ENCODE data around the gene KCNK4.

Gene KCNK4

GRCh38 chr11:64317961-64318765 lies 27.1 kb downstream of the KCNK4 start, which contains the start of gene PRDX5:
Gene PRDX5 (plus strand): TSS chr11:64318121. CDS start chr11:64318216, 95 bp downstream.
- DNase-seq (ENCODE audit: low read depth in 2 of 2) = peak; percentile 97 to 98
- H3K4me3 ChIP-seq (replicated peaks in 1 of 2; ENCODE audit: low read depth in 2 of 2, low read length in 2 of 2) = peak within 1 kb of the TSS; percentile 96 to 98
- TF ChIP-seq CTCF (IDR thresholded peaks at IDR 0.05; ENCODE audit: low read depth, low read length) = peak; percentile 1

GRCh38 chr11:64318766-64319761 lies 28.0 kb downstream of the KCNK4 start:
- no peak for TF ChIP-seq CTCF (IDR thresholded peaks at IDR 0.05; ENCODE audit: low read depth, low read length)
- no peak for DNase-seq (ENCODE audit: low read depth in 2 of 2)
- H3K4me3 ChIP-seq (replicated peaks in 1 of 2; ENCODE audit: low read depth in 2 of 2, low read length in 2 of 2) = peak overlapping the region; percentile 96 to 98

- TF ChIP-seq CTCF (IDR thresholded peaks at IDR 0.05; ENCODE audit: low read depth, low read length) = no peak
These were observed 29.5 kb downstream of the KCNK4 start for GRCh38 chr11:64320556-64320955.

GRCh38 chr11:64321026-64321425 lies 29.9 kb downstream of the KCNK4 start:
- no peak for DNase-seq (ENCODE audit: low read depth in 2 of 2)
- H3K4me3 ChIP-seq (replicated peaks in 1 of 2; ENCODE audit: low read depth in 2 of 2, low read length in 2 of 2) = no peak overlapping the region
- no peak for TF ChIP-seq CTCF (IDR thresholded peaks at IDR 0.05; ENCODE audit: low read depth, low read length)

More at GRCh38 chr11:64320556-64320955, 29.5 kb downstream of the KCNK4 start:
- no peak overlapping the region for H3K4me3 ChIP-seq (replicated peaks in 1 of 2; ENCODE audit: low read depth in 2 of 2, low read length in 2 of 2)
- DNase-seq (ENCODE audit: low read depth in 2 of 2) = no peak

GRCh38 chr11:64321533-64321932 lies 30.4 kb downstream of the KCNK4 start:
- no peak for TF ChIP-seq CTCF (IDR thresholded peaks at IDR 0.05; ENCODE audit: low read depth, low read length)
- DNase-seq (ENCODE audit: low read depth in 2 of 2) = no peak
- no peak overlapping the region for H3K4me3 ChIP-seq (replicated peaks in 1 of 2; ENCODE audit: low read depth in 2 of 2, low read length in 2 of 2)

GRCh38 chr11:64322925-64323260 lies 31.8 kb downstream of the KCNK4 start:
- TF ChIP-seq CTCF (IDR thresholded peaks at IDR 0.05; ENCODE audit: low read depth, low read length) = no peak
- H3K4me3 ChIP-seq (replicated peaks in 1 of 2; ENCODE audit: low read depth in 2 of 2, low read length in 2 of 2) = no peak overlapping the region

More at GRCh38 chr11:64322925-64323260, 31.8 kb downstream of the KCNK4 start:
- DNase-seq (ENCODE audit: low read depth in 2 of 2) = no peak

Measured in cardiac fibroblast (primary cell).